Esophagus (tissue), 2 donors: ENCODE results near the gene CD19. TPM values are rescaled to one million over a fixed set of nuclear protein-coding genes. Genes with fewer than 3 reads are reported as not detected.
"Not testable (repeated sequence)": the region's sequence is repeated elsewhere in the genome, so short reads cannot be mapped to it uniquely, and the experiment has no call there.

Experiments used
- H3K27ac ChIP-seq, 2 donors: one replicate each; pipeline ENCODE4 v1.5.1; 2013; ENCODE audit warnings: low read depth in 2 of 2, mild to moderate bottlenecking in 2 of 2, inconsistent platforms in 1 of 2, low read length in 1 of 2, moderate library complexity in 1 of 2
- H3K27me3 ChIP-seq, 2 donors: one replicate each; pipeline ENCODE4 v1.6.1; 2013; ENCODE audit warnings: low read length in 2 of 2, control low read depth in 1 of 2, mild to moderate bottlenecking in 1 of 2; ENCODE audit not compliant: insufficient read depth in 2 of 2, control insufficient read depth in 1 of 2
- H3K36me3 ChIP-seq, 2 donors: one replicate each; pipeline ENCODE4 v1.6.1; 2013; ENCODE audit warnings: low read length in 1 of 2; ENCODE audit not compliant: control insufficient read depth in 2 of 2, insufficient read depth in 2 of 2
- H3K4me1 ChIP-seq, 2 donors: one replicate each; pipeline ENCODE4 v1.6.1; 2013; ENCODE audit warnings: low read length in 1 of 2; ENCODE audit not compliant: control insufficient read depth in 2 of 2, insufficient read depth in 2 of 2
- H3K4me3 ChIP-seq, 2 donors: one replicate each; pipeline ENCODE4 v1.5.1; 2013; ENCODE audit warnings: low read length in 2 of 2, mild to moderate bottlenecking in 2 of 2, low read depth in 1 of 2, moderate library complexity in 1 of 2
- H3K9me3 ChIP-seq, 2 donors: one replicate each; pipeline ENCODE4 v1.6.1; 2013; ENCODE audit warnings: mild to moderate bottlenecking in 2 of 2, low read depth in 1 of 2, low read length in 1 of 2, moderate library complexity in 1 of 2; ENCODE audit not compliant: control insufficient read depth in 2 of 2, insufficient read depth in 1 of 2
- WGBS, 2 donors: extraction: QIAGEN DNeasy Blood & Tissue Kit; methylation state at CpG; one replicate each; pipeline ENCODE4 v1.1.7; 2013; 5-methylcytosine and 5-hydroxymethylcytosine counted together
- polyA plus RNA-seq, 2 donors: library from polyadenylated mRNA; stranded (reverse); fragments of 200-250 nt; gene quantifications; one replicate each; pipeline ENCODE4 v1.2.3, GENCODE V29; 2013
- donor health status: healthy with polysubstance abuse.
- donor health status: Bipolar disorder and iron deficiency.

The CD19 gene
- polyA plus RNA-seq, 2 donors, result 0.22 to 0.41 TPM

- H3K36me3 ChIP-seq, result no peaks in the 10 kb centered on the region
- 64 to 82% methylated on average over 8 of the region's 8 CpGs for WGBS, 2 donors
- no peak overlapping the region for H3K4me3 ChIP-seq
- peaks cover 0 to 6% of the 10 kb centered on the region in 2 donors for H3K4me1 ChIP-seq
- H3K27me3 ChIP-seq, result no peaks in the 10 kb centered on the region
- H3K9me3 ChIP-seq, result no peaks in the 10 kb centered on the region
- H3K27ac ChIP-seq, result no peak overlapping the region
These were observed 1.4 kb downstream of the CD19 start for GRCh38 chr16:28933171-28933570.

GRCh38 chr16:28935346-28935745 is 3.6 kb downstream of the CD19 start:
- peaks cover 0 to 6% of the 10 kb centered on the region in 2 donors for H3K4me1 ChIP-seq
- H3K4me3 ChIP-seq, result no peak overlapping the region
- no peaks in the 10 kb centered on the region for H3K9me3 ChIP-seq
- no peaks in the 10 kb centered on the region for H3K27me3 ChIP-seq
- 94 to 95% methylated on average over 4 of the region's 4 CpGs for WGBS, 2 donors
- no peak overlapping the region for H3K27ac ChIP-seq
- H3K36me3 ChIP-seq, result no peaks in the 10 kb centered on the region

- Histone ChIP-seq H3K36me3 (no peaks in the 10 kb centered on the region), H3K27me3 (no peaks in the 10 kb centered on the region), H3K9me3 (no peaks in the 10 kb centered on the region), H3K27ac (no peak overlapping the region), H3K4me1 (peaks cover 0 to 6% of the 10 kb centered on the region in 2 donors), H3K4me3 (no peak overlapping the region)
- WGBS, 2 donors, result 30 to 35% methylated on average over 36 of the region's 36 CpGs
These were observed 4.4 kb downstream of the CD19 start for GRCh38 chr16:28935924-28936783.

DNA sequence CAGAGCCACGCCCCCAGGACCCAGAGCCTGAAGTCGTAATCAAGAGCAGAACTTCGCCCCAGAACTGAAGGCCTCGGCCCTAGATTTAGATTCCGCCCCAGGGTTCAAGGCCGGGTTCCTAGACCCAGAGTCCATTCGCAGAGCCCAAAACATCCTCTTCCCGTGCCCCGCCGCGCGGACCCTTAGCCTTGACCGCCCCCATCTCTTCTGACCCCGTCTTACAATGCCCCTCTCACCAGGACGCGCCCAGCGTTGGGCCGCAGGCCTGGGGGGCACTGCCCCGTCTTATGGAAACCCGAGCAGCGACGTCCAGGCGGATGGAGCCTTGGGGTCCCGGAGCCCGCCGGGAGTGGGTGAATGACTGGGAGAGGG is 5.0 kb downstream of the CD19 start:
- no peak overlapping the region for H3K4me3 ChIP-seq
- WGBS, 2 donors, result 72 to 78% methylated on average over 26 of the region's 26 CpGs

DNA sequence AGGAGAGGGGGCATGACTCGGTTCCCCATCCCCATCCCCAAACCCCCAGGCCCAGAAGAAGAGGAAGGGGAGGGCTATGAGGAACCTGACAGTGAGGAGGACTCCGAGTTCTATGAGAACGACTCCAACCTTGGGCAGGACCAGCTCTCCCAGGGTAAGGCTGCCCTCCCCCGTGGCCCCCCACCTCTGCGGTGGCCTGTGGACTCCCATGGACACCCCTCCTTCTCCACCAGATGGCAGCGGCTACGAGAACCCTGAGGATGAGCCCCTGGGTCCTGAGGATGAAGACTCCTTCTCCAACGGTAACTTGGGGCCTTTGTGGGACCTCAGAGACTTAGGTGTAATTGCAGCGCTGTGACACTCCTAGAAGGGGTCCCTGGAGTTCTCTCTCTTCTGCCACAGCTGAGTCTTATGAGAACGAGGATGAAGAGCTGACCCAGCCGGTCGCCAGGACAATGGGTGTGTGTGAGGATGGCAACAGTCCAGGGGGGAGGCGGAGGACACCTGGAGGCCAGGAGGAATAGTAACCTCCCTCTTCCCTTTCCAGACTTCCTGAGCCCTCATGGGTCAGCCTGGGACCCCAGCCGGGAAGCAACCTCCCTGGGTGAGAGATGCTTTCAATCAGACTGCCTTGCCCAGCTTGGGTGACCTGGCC is 5.6 kb downstream of the CD19 start:
- Histone ChIP-seq H3K4me3 (no peak overlapping the region), H3K4me1 (peaks cover 0 to 6% of the 10 kb centered on the region in 2 donors), H3K27me3 (no peaks in the 10 kb centered on the region), H3K9me3 (no peaks in the 10 kb centered on the region), H3K27ac (no peak overlapping the region), H3K36me3 (no peaks in the 10 kb centered on the region)
- 72 to 81% methylated on average over 11 to 14 of the region's 14 CpGs for WGBS, 2 donors

More for the DNA sequence above, 5.0 kb downstream of the CD19 start:
- Histone ChIP-seq H3K27me3 (no peaks in the 10 kb centered on the region), H3K27ac (no peak overlapping the region), H3K4me1 (peaks cover 0 to 6% of the 10 kb centered on the region in 2 donors), H3K36me3 (no peaks in the 10 kb centered on the region), H3K9me3 (no peaks in the 10 kb centered on the region)

- no peak overlapping the region for H3K27ac ChIP-seq
- H3K9me3 ChIP-seq, result no peaks in the 10 kb centered on the region
- H3K4me3 ChIP-seq, result no peak overlapping the region
- no peaks in the 10 kb centered on the region for H3K27me3 ChIP-seq
- 69 to 86% methylated on average over 6 to 7 of the region's 7 CpGs for WGBS, 2 donors
- no peaks in the 10 kb centered on the region for H3K36me3 ChIP-seq
- H3K4me1 ChIP-seq, result peaks cover 0 to 6% of the 10 kb centered on the region in 2 donors
These were observed 7.0 kb downstream of the CD19 start for GRCh38 chr16:28938721-28939120.

DNA sequence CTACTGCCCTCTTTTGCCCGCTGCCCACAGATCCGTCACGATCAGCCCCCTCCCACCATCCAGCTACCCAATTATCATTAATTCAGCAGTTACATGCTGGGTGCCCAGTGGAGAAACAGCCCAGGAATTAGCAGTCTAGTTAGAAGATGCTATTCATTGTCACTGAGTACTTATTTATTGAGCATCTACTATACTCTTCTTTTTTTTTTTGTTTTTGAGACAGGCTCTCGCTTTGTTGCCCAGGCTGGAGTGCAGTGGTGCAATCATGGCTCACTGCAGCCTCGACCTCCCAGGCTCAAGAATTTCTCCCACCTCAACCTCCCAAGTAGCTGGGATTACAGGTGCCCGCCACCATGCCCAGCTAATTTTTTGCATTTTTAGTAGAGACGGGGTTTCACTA is 8.1 kb downstream of the CD19 start:
- H3K36me3 ChIP-seq, H3K27me3 ChIP-seq, H3K4me1 ChIP-seq, H3K9me3 ChIP-seq, H3K4me3 ChIP-seq, H3K27ac ChIP-seq: not testable (repeated sequence)
- WGBS, 2 donors, result 87 to 92% methylated on average over 7 of the region's 7 CpGs

DNA sequence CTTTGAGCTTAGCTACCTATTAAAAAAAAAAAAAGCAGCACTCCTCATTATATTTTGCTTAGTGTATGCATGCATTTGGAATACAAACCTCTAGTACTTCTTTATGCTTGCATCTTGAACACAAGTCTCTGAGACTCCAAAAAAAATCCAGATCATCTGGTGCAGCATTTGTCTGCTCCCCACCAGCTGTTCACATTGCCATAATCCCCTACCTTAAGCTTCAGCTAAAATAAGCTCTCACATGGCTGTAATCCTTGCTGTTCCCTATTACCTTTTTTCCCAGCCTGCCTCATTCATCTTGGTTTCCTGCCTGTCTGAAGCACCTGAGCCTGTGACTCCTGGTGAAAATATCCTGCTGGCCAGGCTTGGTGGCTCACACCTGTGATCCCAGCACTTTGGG is 11.5 kb downstream of the CD19 start:
- H3K36me3 ChIP-seq, result no peaks in the 10 kb centered on the region
- no peak overlapping the region for H3K4me3 ChIP-seq
- H3K4me1 ChIP-seq, result peaks cover 0 to 4% of the 10 kb centered on the region in 2 donors
- H3K27me3 ChIP-seq, result no peaks in the 10 kb centered on the region
- no peaks in the 10 kb centered on the region for H3K9me3 ChIP-seq
- H3K27ac ChIP-seq, result no peak overlapping the region

- Histone ChIP-seq H3K36me3 (no peaks in the 10 kb centered on the region), H3K27ac (no peak overlapping the region), H3K27me3 (no peaks in the 10 kb centered on the region), H3K4me3 (no peak overlapping the region), H3K4me1 (peaks cover 0 to 4% of the 10 kb centered on the region in 2 donors), H3K9me3 (no peaks in the 10 kb centered on the region)
- 61 to 70% methylated on average over 4 of the region's 4 CpGs for WGBS, 2 donors
These were observed 14.9 kb downstream of the CD19 start for GRCh38 chr16:28946681-28947080.
